B cell (primary cell): ENCODE measurements around the gene AP3D1. TPM values are rescaled to one million over a fixed set of nuclear protein-coding genes. Genes with fewer than 3 reads are reported as not detected.

Experiments used
- ATAC-seq: fragments of 200-7000 bp; cut with Tn5 transposase; one replicate; pipeline ENCODE4 v1.10.0; 2021; ENCODE audit warnings: low read depth, mild to moderate bottlenecking, moderate number of reproducible peaks, moderate library complexity
- CTCF ChIA-PET: fragments of 350-600 bp; sonication (Branson Sonifier 250); formaldehyde crosslinking; loops from one replicate; lab custom pipeline; 2021; ENCODE audit warnings: antibody characterized with exemption, inconsistent platforms; lab: Charles Lee
- POLR2A ChIA-PET: fragments of 350-600 bp; sonication (Branson Sonifier 250); formaldehyde crosslinking; loops from one replicate; lab custom pipeline; 2021; ENCODE audit warnings: antibody characterized with exemption; lab: Charles Lee
- DNase-seq: peaks from one replicate; pipeline ENCODE4 v3.0.0; 2013
- H2AFZ ChIP-seq: 2 replicates; pipeline ENCODE4 v1.6.1; 2012; ENCODE audit warnings: mild to moderate bottlenecking, low read depth, low read length; ENCODE audit not compliant: insufficient read depth, poor library complexity, severe bottlenecking
- H3K27ac ChIP-seq, 2 donors: 1 replicate in 1 of 2; 2 replicates in 1 of 2; pipeline ENCODE4 v1.5.1; 2012 to 2013; ENCODE audit warnings: low read length in 2 of 2, mild to moderate bottlenecking in 2 of 2, moderate library complexity in 1 of 2
- H3K27me3 ChIP-seq, 4 experiments: fragments of 200-600 bp in 1 of 4; sonication (generic) in 1 of 4; replicated peaks in 1 of 4; 1 replicate in 2 of 4; 2 replicates in 2 of 4; pipeline versions ENCODE4 v1.6.1 to v1.7.0; 2013 to 2016; ENCODE audit warnings: low read length in 3 of 4, mild to moderate bottlenecking in 2 of 4, mixed read lengths in 1 of 4, moderate library complexity in 1 of 4; ENCODE audit not compliant: insufficient read depth in 4 of 4, control insufficient read depth in 3 of 4; ENCODE audit errors: control extremely low read depth in 1 of 4
- H3K36me3 ChIP-seq, 2 experiments: replicated peaks in 1 of 2; 1 replicate in 1 of 2; 2 replicates in 1 of 2; pipeline versions ENCODE4 v1.6.1 to v1.7.1; 2013; ENCODE audit warnings: low read length in 1 of 2; ENCODE audit not compliant: insufficient read depth in 2 of 2, control insufficient read depth in 1 of 2; ENCODE audit errors: control extremely low read depth in 1 of 2, extremely low read depth in 1 of 2
- H3K4me1 ChIP-seq, 2 donors: fragments of 200-600 bp in 1 of 2; sonication (generic) in 1 of 2; 1 replicate in 1 of 2; 2 replicates in 1 of 2; pipeline versions ENCODE4 v1.5.1 to v1.6.1; 2013 to 2017; ENCODE audit warnings: low read length in 2 of 2; ENCODE audit not compliant: control insufficient read depth in 2 of 2, insufficient read depth in 2 of 2
- H3K4me2 ChIP-seq: replicated peaks from 2 replicates; pipeline ENCODE3; 2012; ENCODE audit warnings: mild to moderate bottlenecking, low read depth, low read length; ENCODE audit not compliant: poor library complexity, severe bottlenecking
- H3K4me3 ChIP-seq, 5 experiments: fragments of 200-600 bp in 1 of 5; sonication (generic) in 1 of 5; 1 replicate in 3 of 5; 2 replicates in 2 of 5; pipeline versions ENCODE4 v1.5.1 to v1.7.0; 2011 to 2016; ENCODE audit warnings: low read length in 4 of 5, mild to moderate bottlenecking in 4 of 5, low read depth in 2 of 5, control low read depth in 1 of 5, moderate library complexity in 1 of 5; ENCODE audit not compliant: insufficient read depth in 1 of 5; ENCODE audit errors: control extremely low read depth in 1 of 5, extremely low read depth in 1 of 5
- H3K79me2 ChIP-seq: fragments of 200-600 bp; sonication (generic); one replicate; pipeline ENCODE4 v1.6.0; 2016; ENCODE audit warnings: low read length; ENCODE audit not compliant: control insufficient read depth, insufficient read depth
- H3K9ac ChIP-seq: fragments of 200-600 bp; sonication (generic); 2 replicates; pipeline ENCODE4 v1.6.1; 2017; ENCODE audit warnings: mild to moderate bottlenecking, low read length, moderate library complexity
- H3K9me3 ChIP-seq, 3 donors: one replicate each; pipeline versions ENCODE4 v1.6.1 to v1.7.1; 2013; ENCODE audit warnings: low read length in 2 of 3; ENCODE audit not compliant: control insufficient read depth in 2 of 3, insufficient read depth in 1 of 3; ENCODE audit errors: control extremely low read depth in 1 of 3
- H4K20me1 ChIP-seq: 2 replicates; pipeline ENCODE4 v1.6.0; 2012; ENCODE audit warnings: mild to moderate bottlenecking, low read length; ENCODE audit not compliant: insufficient read depth, control insufficient read depth, poor library complexity, severe bottlenecking
- H3K27ac Mint-ChIP-seq: one replicate; pipeline ENCODE4 v1.8.0; 2021; ENCODE audit warnings: mixed read lengths
- H3K27me3 Mint-ChIP-seq: one replicate; pipeline ENCODE4 v1.8.0; 2021; ENCODE audit warnings: mixed read lengths
- H3K4me1 Mint-ChIP-seq: one replicate; pipeline ENCODE4 v1.8.0; 2021; ENCODE audit warnings: mixed read lengths
- H3K4me3 Mint-ChIP-seq: one replicate; pipeline ENCODE4 v1.8.0; 2021; ENCODE audit warnings: mixed read lengths
- H3K9me3 Mint-ChIP-seq: one replicate; pipeline ENCODE4 v1.8.0; 2022; ENCODE audit warnings: mixed read lengths; ENCODE audit not compliant: insufficient read depth
- CTCF ChIP-seq: fragments of 200-600 bp; IDR thresholded peaks from one replicate; pipeline ENCODE4 v1.8.0; 2022; ENCODE audit warnings: antibody characterized with exemption, mild to moderate bottlenecking
- EZH2 ChIP-seq: IDR thresholded peaks from 2 replicates; pipeline ENCODE4 v1.6.1; 2012; ENCODE audit warnings: borderline replicate concordance, low read depth, mild to moderate bottlenecking, moderate library complexity, low read length; ENCODE audit not compliant: insufficient read depth, poor library complexity, severe bottlenecking
- WGBS: methylation state at CpG from one replicate; pipeline ENCODE4 v1.1.5; 2013; ENCODE audit warnings: missing lambda C conversion rate; ENCODE audit not compliant: insufficient coverage; 5-methylcytosine and 5-hydroxymethylcytosine counted together
- intact Hi-C: fragments of 100-400 bp; cut with micrococcal nuclease; formaldehyde crosslinking; loops from one replicate; pipeline ENCODE4 v1.10.0; 2022
- polyA plus RNA-seq: library from polyadenylated mRNA; depleted of rRNA; stranded (reverse); fragments of >200 nt; gene quantifications from 2 replicates; pipeline ENCODE4 v1.2.3, GENCODE V29; 2012
- total RNA-seq, 2 donors: library from RNA; stranded (reverse); fragments of 120-200 nt in 1 of 2; gene quantifications; 1 replicate in 1 of 2; 2 replicates in 1 of 2; pipeline versions ENCODE4 v1.2.3 to v1.2.4, GENCODE V29; 2013 to 2022

AP3D1 gene
- total and polyA plus RNA-seq, 2 donors (not counting 1 experiment from before 2014, with no cell fraction given) = 96.4 to 114 TPM

- Mint-ChIP-seq H3K4me1 (peaks cover 10% of the 10 kb centered on the region), H3K4me3 (no peak overlapping the region), H3K27ac (no peak overlapping the region), H3K9me3 (no peaks in the 10 kb centered on the region), H3K27me3 (no peaks in the 10 kb centered on the region)
- H3K36me3 ChIP-seq = peaks cover 0 to 52% of the 10 kb centered on the region in 2 experiments
- H4K20me1 ChIP-seq = peaks cover 72% of the 10 kb centered on the region
- no peak for TF ChIP-seq CTCF
- TF ChIP-seq EZH2 = no peak
- intact Hi-C loops = no loop called here
- no peak overlapping the region for H3K27ac ChIP-seq
- no peak overlapping the region for H3K4me3 ChIP-seq
- no peak overlapping the region for H3K9ac ChIP-seq
- H3K27me3 ChIP-seq = no peaks in the 10 kb centered on the region
- no peak for DNase-seq
- no peaks in the 10 kb centered on the region for H3K4me1 ChIP-seq
- 98% methylated on average over 42 of the region's 50 CpGs for WGBS
- no peak overlapping the region for H2AFZ ChIP-seq
- no peak overlapping the region for H3K4me2 ChIP-seq
- peaks cover 83% of the 10 kb centered on the region for H3K79me2 ChIP-seq
- ChIA-PET CTCF (no interaction called here), POLR2A (interaction anchor here (0.6 kb wide), 1 partner anchor 28 kb away, joined by 4 read pairs; no protein-coding TSS in a partner anchor)
- ATAC-seq = no peak
- H3K9me3 ChIP-seq = no peaks in the 10 kb centered on the region
These were observed 15.6 kb downstream of the AP3D1 start for GRCh38 chr19:2135474-2136402.
